AG08395 (cell line): Measurements from ENCODE around the gene CTNNA2.

Experiments
- DNase-seq: peaks from one replicate; pipeline ENCODE4 v3.0.0; 2012; ENCODE audit warnings: mixed read lengths, low spot score

Gene CTNNA2

GRCh38 chr2:80288576-80288975, 775.7 kb downstream of the CTNNA2 start:
- DNase-seq = peak; percentile 4

- no peak for DNase-seq
Observed at GRCh38 chr2:80291656-80292055, 778.8 kb downstream of the CTNNA2 start.

GRCh38 chr2:80292474-80292873, 779.6 kb downstream of the CTNNA2 start:
- DNase-seq = no peak

- DNase-seq = no peak
Observed at GRCh38 chr2:80293039-80293438, 780.2 kb downstream of the CTNNA2 start.

- DNase-seq = no peak
Observed at GRCh38 chr2:80298954-80299353, 786.1 kb downstream of the CTNNA2 start.

- DNase-seq = no peak
Observed at GRCh38 chr2:80299661-80300060, 786.8 kb downstream of the CTNNA2 start.

- DNase-seq = no peak
Observed at GRCh38 chr2:80300346-80300745, 787.5 kb downstream of the CTNNA2 start.

GRCh38 chr2:80300954-80301353, 788.1 kb downstream of the CTNNA2 start:
- DNase-seq = no peak

GRCh38 chr2:80302001-80302313, 789.1 kb downstream of the CTNNA2 start:
- DNase-seq = no peak

GRCh38 chr2:80302314-80303005, 789.6 kb downstream of the CTNNA2 start:
- DNase-seq = no peak

- DNase-seq = no peak
Observed at GRCh38 chr2:80303006-80303908, 790.4 kb downstream of the CTNNA2 start.

GRCh38 chr2:80303909-80304837, 791.3 kb downstream of the CTNNA2 start, which contains the start of gene LRRTM1:
Gene LRRTM1, minus strand, starts transcription at chr2:80304752. Its CDS starts 933 bp downstream, at chr2:80303819.
- DNase-seq = no peak

- DNase-seq = no peak
Observed at GRCh38 chr2:80311304-80311703, 798.5 kb downstream of the CTNNA2 start.

GRCh38 chr2:80312282-80312839, 799.5 kb downstream of the CTNNA2 start:
- no peak for DNase-seq

GRCh38 chr2:80322311-80322920, 809.6 kb downstream of the CTNNA2 start:
- no peak for DNase-seq

GRCh38 chr2:80322958-80323357, 810.1 kb downstream of the CTNNA2 start:
- no peak for DNase-seq

GRCh38 chr2:80323610-80324009, 810.8 kb downstream of the CTNNA2 start:
- no peak for DNase-seq

- no peak for DNase-seq
Observed at GRCh38 chr2:80324525-80324924, 811.7 kb downstream of the CTNNA2 start.

- peak; percentile 19 for DNase-seq
Observed at GRCh38 chr2:80326214-80326613, 813.4 kb downstream of the CTNNA2 start.

GRCh38 chr2:80326861-80327260, 814.0 kb downstream of the CTNNA2 start:
- DNase-seq = no peak

- no peak for DNase-seq
Observed at GRCh38 chr2:80328159-80328571, 815.3 kb downstream of the CTNNA2 start.
